Sigmoid colon (tissue), 7 donors: ENCODE results near the gene BOC. TPM values are rescaled to one million over a fixed set of nuclear protein-coding genes. Genes with fewer than 3 reads are reported as not detected.

Experiments
- DNase-seq: peaks from one replicate; pipeline ENCODE4 v3.0.0-alpha.2; 2019
- H3K27ac ChIP-seq, 4 donors: fragments of 200-600 bp; sonication (generic); one replicate each; pipeline ENCODE4 v1.5.1; 2016 to 2019; ENCODE audit warnings: mild to moderate bottlenecking in 1 of 4
- H3K27me3 ChIP-seq, 3 donors: fragments of 200-600 bp; sonication (generic); one replicate each; pipeline ENCODE4 v1.5.1; 2019; ENCODE audit warnings: mild to moderate bottlenecking in 1 of 3
- H3K36me3 ChIP-seq, 4 donors: fragments of 200-600 bp; sonication (generic); one replicate each; pipeline ENCODE4 v1.5.1; 2016 to 2019
- H3K4me1 ChIP-seq, 4 donors: fragments of 200-600 bp; sonication (generic); one replicate each; pipeline ENCODE4 v1.5.1; 2017 to 2019
- H3K4me3 ChIP-seq, 4 donors: fragments of 200-600 bp; sonication (generic); one replicate each; pipeline ENCODE4 v1.5.1; 2017 to 2019; ENCODE audit warnings: mild to moderate bottlenecking in 2 of 4, moderate library complexity in 1 of 4
- H3K9me3 ChIP-seq, 4 donors: fragments of 200-600 bp in 3 of 4; sonication (generic) in 3 of 4; one replicate each; pipeline versions ENCODE4 v1.5.1 to v1.6.1; 2013 to 2019
- CTCF ChIP-seq, 4 experiments: fragments of 450-650 bp in 3 of 4; fragments of 200-600 bp in 1 of 4; IDR thresholded peaks; one replicate each; pipeline ENCODE4 v1.5.1; 2016 to 2019; ENCODE audit warnings: antibody characterized with exemption in 4 of 4, mild to moderate bottlenecking in 3 of 4, moderate library complexity in 2 of 4
- EP300 ChIP-seq, 4 donors: sonication (generic); formaldehyde crosslinking; IDR thresholded peaks; one replicate each; pipeline ENCODE4 v1.6.1; 2017; ENCODE audit warnings: antibody characterized with exemption in 4 of 4
- POLR2A ChIP-seq, 2 donors: fragments of 450-650 bp; IDR thresholded peaks; one replicate each; pipeline ENCODE4 v1.6.1; 2016; ENCODE audit warnings: antibody characterized with exemption in 2 of 2, mild to moderate bottlenecking in 2 of 2, moderate library complexity in 2 of 2
- POLR2AphosphoS5 ChIP-seq, 4 donors: sonication (generic); formaldehyde crosslinking; IDR thresholded peaks; one replicate each; pipeline ENCODE4 v1.6.1; 2017; ENCODE audit warnings: antibody characterized with exemption in 4 of 4
- WGBS, 2 donors: extraction: QIAGEN DNeasy Blood & Tissue Kit; methylation state at CpG; one replicate each; pipeline ENCODE4 v1.1.7; 2013; 5-methylcytosine and 5-hydroxymethylcytosine counted together
- intact Hi-C: fragments of 100-400 bp; cut with DNase I; formaldehyde crosslinking; loops from one replicate; pipeline ENCODE4 v1.15.1; 2023
- polyA plus RNA-seq, 3 donors: library from polyadenylated mRNA; stranded (reverse); fragments of 200-250 nt; gene quantifications; one replicate each; pipeline ENCODE4 v1.2.3, GENCODE V29; 2013
- total RNA-seq, 4 donors: library from RNA; depleted of rRNA; stranded (reverse); fragments of >200 nt; gene quantifications; one replicate each; pipeline ENCODE4 v1.1.0, GENCODE V29; 2016
- donor health status: healthy with polysubstance abuse.
- donor health status: Bipolar disorder and iron deficiency.
- donor health status: healthy.

Gene BOC
- total and polyA plus RNA-seq, 7 donors = 1.6 to 122 (median 80.3) TPM

GRCh38 chr3:113243071-113243470 lies 31.7 kb downstream of the BOC start:
- intact Hi-C loops = no loop called here
- H3K27ac ChIP-seq = peak overlapping the region; percentile 66 to 85 (median 76)

GRCh38 chr3:113243846-113244245 lies 32.5 kb downstream of the BOC start:
- peak overlapping the region; percentile 0 to 85 (median 76) for H3K27ac ChIP-seq
- no peaks in the 10 kb centered on the region for H3K36me3 ChIP-seq
- DNase-seq = no peak
- intact Hi-C loops = no loop called here
- 89 to 90% methylated on average over 3 of the region's 3 CpGs for WGBS, 2 donors
- H3K9me3 ChIP-seq = no peaks in the 10 kb centered on the region
- H3K4me3 ChIP-seq = no peak overlapping the region
- no peaks in the 10 kb centered on the region for H3K27me3 ChIP-seq
- peaks cover 0 to 89% (median 85%) of the 10 kb centered on the region in 4 donors for H3K4me1 ChIP-seq
- TF ChIP-seq CTCF (IDR thresholded peaks at IDR 0.05) = no peak
- TF ChIP-seq POLR2AphosphoS5 (IDR thresholded peaks at IDR 0.05) = no peak
- no peak for TF ChIP-seq EP300 (IDR thresholded peaks at IDR 0.05)
- no peak for TF ChIP-seq POLR2A (IDR thresholded peaks at IDR 0.05)

More at GRCh38 chr3:113243071-113243470, 31.7 kb downstream of the BOC start:
- no peak overlapping the region for H3K4me3 ChIP-seq
- H3K9me3 ChIP-seq = no peaks in the 10 kb centered on the region
- H3K27me3 ChIP-seq = no peaks in the 10 kb centered on the region
- peaks cover 0 to 84% (median 78%) of the 10 kb centered on the region in 4 donors for H3K4me1 ChIP-seq
- DNase-seq = no peak
- WGBS, 2 donors = 78 to 89% methylated on average over 2 of the region's 2 CpGs
- H3K36me3 ChIP-seq = no peaks in the 10 kb centered on the region
- TF ChIP-seq EP300 (IDR thresholded peaks at IDR 0.05) = no peak

- WGBS, 2 donors = 60 to 77% methylated on average over 5 of the region's 5 CpGs
- intact Hi-C loops = no loop called here
- TF ChIP-seq POLR2AphosphoS5 (IDR thresholded peaks at IDR 0.05) (no peak), CTCF (IDR thresholded peaks at IDR 0.05) (no peak), POLR2A (IDR thresholded peaks at IDR 0.05) (no peak), EP300 (IDR thresholded peaks at IDR 0.05) (no peak)
- H3K27me3 ChIP-seq = no peaks in the 10 kb centered on the region
- DNase-seq = peak; percentile 72
- peaks cover 0 to 81% (median 77%) of the 10 kb centered on the region in 4 donors for H3K4me1 ChIP-seq
- no peaks in the 10 kb centered on the region for H3K9me3 ChIP-seq
- H3K27ac ChIP-seq = peak overlapping the region; percentile 78 to 85 (median 83)
- no peak overlapping the region for H3K4me3 ChIP-seq
- H3K36me3 ChIP-seq = peaks cover 7 to 15% (median 11%) of the 10 kb centered on the region in 4 donors
Observed at GRCh38 chr3:113245761-113246161, 34.4 kb downstream of the BOC start.

- peaks cover 18 to 26% (median 23%) of the 10 kb centered on the region in 4 donors for H3K36me3 ChIP-seq
- no peaks in the 10 kb centered on the region for H3K9me3 ChIP-seq
- H3K4me1 ChIP-seq = peaks cover 0 to 71% (median 64%) of the 10 kb centered on the region in 4 donors
- H3K27me3 ChIP-seq = no peaks in the 10 kb centered on the region
- intact Hi-C loops = no loop called here
- H3K4me3 ChIP-seq = no peak overlapping the region
- peak overlapping the region; percentile 78 to 85 (median 83) for H3K27ac ChIP-seq
- no peak for TF ChIP-seq POLR2AphosphoS5 (IDR thresholded peaks at IDR 0.05)
- TF ChIP-seq EP300 (IDR thresholded peaks at IDR 0.05) = no peak
- TF ChIP-seq CTCF (IDR thresholded peaks at IDR 0.05) = no peak
- no peak for TF ChIP-seq POLR2A (IDR thresholded peaks at IDR 0.05)
- no peak for DNase-seq
Observed at GRCh38 chr3:113247068-113247467, 35.7 kb downstream of the BOC start.

- intact Hi-C loops = no loop called here
- DNase-seq = peak; percentile 90
- peaks cover 18 to 32% (median 26%) of the 10 kb centered on the region in 4 donors for H3K36me3 ChIP-seq
- no peaks in the 10 kb centered on the region for H3K9me3 ChIP-seq
- WGBS, 2 donors = 52 to 54% methylated on average over 7 of the region's 7 CpGs
- H3K4me1 ChIP-seq = peaks cover 0 to 71% (median 64%) of the 10 kb centered on the region in 4 donors
- H3K27me3 ChIP-seq = no peaks in the 10 kb centered on the region
- H3K4me3 ChIP-seq = no peak overlapping the region
- H3K27ac ChIP-seq = peak overlapping the region; percentile 78 to 85 (median 83)
- TF ChIP-seq POLR2AphosphoS5 (IDR thresholded peaks at IDR 0.05) (peak; percentile 46 to 73 (median 64)), POLR2A (IDR thresholded peaks at IDR 0.05) (no peak)
Observed at GRCh38 chr3:113247675-113248458, 36.5 kb downstream of the BOC start.
